B cell (primary cell): ENCODE results near the gene KAZN. TPM values are rescaled to one million over a fixed set of nuclear protein-coding genes. Genes with fewer than 3 reads are reported as not detected.

Source experiments
- ATAC-seq: fragments of 200-7000 bp; cut with Tn5 transposase; one replicate; pipeline ENCODE4 v1.10.0; 2021; ENCODE audit warnings: low read depth, mild to moderate bottlenecking, moderate number of reproducible peaks, moderate library complexity
- CTCF ChIA-PET: fragments of 350-600 bp; sonication (Branson Sonifier 250); formaldehyde crosslinking; loops from one replicate; lab custom pipeline; 2021; ENCODE audit warnings: antibody characterized with exemption, inconsistent platforms; lab: Charles Lee
- POLR2A ChIA-PET: fragments of 350-600 bp; sonication (Branson Sonifier 250); formaldehyde crosslinking; loops from one replicate; lab custom pipeline; 2021; ENCODE audit warnings: antibody characterized with exemption; lab: Charles Lee
- DNase-seq: peaks from one replicate; pipeline ENCODE4 v3.0.0; 2013
- H2AFZ ChIP-seq: 2 replicates; pipeline ENCODE4 v1.6.1; 2012; ENCODE audit warnings: mild to moderate bottlenecking, low read depth, low read length; ENCODE audit not compliant: insufficient read depth, poor library complexity, severe bottlenecking
- H3K27ac ChIP-seq, 2 donors: 1 replicate in 1 of 2; 2 replicates in 1 of 2; pipeline ENCODE4 v1.5.1; 2012 to 2013; ENCODE audit warnings: low read length in 2 of 2, mild to moderate bottlenecking in 2 of 2, moderate library complexity in 1 of 2
- H3K27me3 ChIP-seq, 4 experiments: fragments of 200-600 bp in 1 of 4; sonication (generic) in 1 of 4; replicated peaks in 1 of 4; 1 replicate in 2 of 4; 2 replicates in 2 of 4; pipeline versions ENCODE4 v1.6.1 to v1.7.0; 2013 to 2016; ENCODE audit warnings: low read length in 3 of 4, mild to moderate bottlenecking in 2 of 4, mixed read lengths in 1 of 4, moderate library complexity in 1 of 4; ENCODE audit not compliant: insufficient read depth in 4 of 4, control insufficient read depth in 3 of 4; ENCODE audit errors: control extremely low read depth in 1 of 4
- H3K36me3 ChIP-seq, 2 experiments: replicated peaks in 1 of 2; 1 replicate in 1 of 2; 2 replicates in 1 of 2; pipeline versions ENCODE4 v1.6.1 to v1.7.1; 2013; ENCODE audit warnings: low read length in 1 of 2; ENCODE audit not compliant: insufficient read depth in 2 of 2, control insufficient read depth in 1 of 2; ENCODE audit errors: control extremely low read depth in 1 of 2, extremely low read depth in 1 of 2
- H3K4me1 ChIP-seq, 2 donors: fragments of 200-600 bp in 1 of 2; sonication (generic) in 1 of 2; 1 replicate in 1 of 2; 2 replicates in 1 of 2; pipeline versions ENCODE4 v1.5.1 to v1.6.1; 2013 to 2017; ENCODE audit warnings: low read length in 2 of 2; ENCODE audit not compliant: control insufficient read depth in 2 of 2, insufficient read depth in 2 of 2
- H3K4me2 ChIP-seq: replicated peaks from 2 replicates; pipeline ENCODE3; 2012; ENCODE audit warnings: mild to moderate bottlenecking, low read depth, low read length; ENCODE audit not compliant: poor library complexity, severe bottlenecking
- H3K4me3 ChIP-seq, 5 experiments: fragments of 200-600 bp in 1 of 5; sonication (generic) in 1 of 5; 1 replicate in 3 of 5; 2 replicates in 2 of 5; pipeline versions ENCODE4 v1.5.1 to v1.7.0; 2011 to 2016; ENCODE audit warnings: low read length in 4 of 5, mild to moderate bottlenecking in 4 of 5, low read depth in 2 of 5, control low read depth in 1 of 5, moderate library complexity in 1 of 5; ENCODE audit not compliant: insufficient read depth in 1 of 5; ENCODE audit errors: control extremely low read depth in 1 of 5, extremely low read depth in 1 of 5
- H3K79me2 ChIP-seq: fragments of 200-600 bp; sonication (generic); one replicate; pipeline ENCODE4 v1.6.0; 2016; ENCODE audit warnings: low read length; ENCODE audit not compliant: control insufficient read depth, insufficient read depth
- H3K9ac ChIP-seq: fragments of 200-600 bp; sonication (generic); 2 replicates; pipeline ENCODE4 v1.6.1; 2017; ENCODE audit warnings: mild to moderate bottlenecking, low read length, moderate library complexity
- H3K9me3 ChIP-seq, 3 donors: one replicate each; pipeline versions ENCODE4 v1.6.1 to v1.7.1; 2013; ENCODE audit warnings: low read length in 2 of 3; ENCODE audit not compliant: control insufficient read depth in 2 of 3, insufficient read depth in 1 of 3; ENCODE audit errors: control extremely low read depth in 1 of 3
- H4K20me1 ChIP-seq: 2 replicates; pipeline ENCODE4 v1.6.0; 2012; ENCODE audit warnings: mild to moderate bottlenecking, low read length; ENCODE audit not compliant: insufficient read depth, control insufficient read depth, poor library complexity, severe bottlenecking
- H3K27ac Mint-ChIP-seq: one replicate; pipeline ENCODE4 v1.8.0; 2021; ENCODE audit warnings: mixed read lengths
- H3K27me3 Mint-ChIP-seq: one replicate; pipeline ENCODE4 v1.8.0; 2021; ENCODE audit warnings: mixed read lengths
- H3K4me1 Mint-ChIP-seq: one replicate; pipeline ENCODE4 v1.8.0; 2021; ENCODE audit warnings: mixed read lengths
- H3K4me3 Mint-ChIP-seq: one replicate; pipeline ENCODE4 v1.8.0; 2021; ENCODE audit warnings: mixed read lengths
- H3K9me3 Mint-ChIP-seq: one replicate; pipeline ENCODE4 v1.8.0; 2022; ENCODE audit warnings: mixed read lengths; ENCODE audit not compliant: insufficient read depth
- EZH2 ChIP-seq: IDR thresholded peaks from 2 replicates; pipeline ENCODE4 v1.6.1; 2012; ENCODE audit warnings: borderline replicate concordance, low read depth, mild to moderate bottlenecking, moderate library complexity, low read length; ENCODE audit not compliant: insufficient read depth, poor library complexity, severe bottlenecking
- WGBS: methylation state at CpG from one replicate; pipeline ENCODE4 v1.1.5; 2013; ENCODE audit warnings: missing lambda C conversion rate; ENCODE audit not compliant: insufficient coverage; 5-methylcytosine and 5-hydroxymethylcytosine counted together
- intact Hi-C: fragments of 100-400 bp; cut with micrococcal nuclease; formaldehyde crosslinking; loops from one replicate; pipeline ENCODE4 v1.10.0; 2022
- polyA plus RNA-seq: library from polyadenylated mRNA; depleted of rRNA; stranded (reverse); fragments of >200 nt; gene quantifications from 2 replicates; pipeline ENCODE4 v1.2.3, GENCODE V29; 2012
- total RNA-seq, 2 donors: library from RNA; stranded (reverse); fragments of 120-200 nt in 1 of 2; gene quantifications; 1 replicate in 1 of 2; 2 replicates in 1 of 2; pipeline versions ENCODE4 v1.2.3 to v1.2.4, GENCODE V29; 2013 to 2022
- TF ChIP-seq, protein P1 (sequence below): fragments of 200-600 bp; IDR thresholded peaks from one replicate; pipeline ENCODE4 v1.8.0; 2022; ENCODE audit warnings: antibody characterized with exemption, mild to moderate bottlenecking

KAZN gene
- total and polyA plus RNA-seq, 2 donors (not counting 1 experiment from before 2014, with no cell fraction given) = 0.13 to 0.39 TPM

DNA sequence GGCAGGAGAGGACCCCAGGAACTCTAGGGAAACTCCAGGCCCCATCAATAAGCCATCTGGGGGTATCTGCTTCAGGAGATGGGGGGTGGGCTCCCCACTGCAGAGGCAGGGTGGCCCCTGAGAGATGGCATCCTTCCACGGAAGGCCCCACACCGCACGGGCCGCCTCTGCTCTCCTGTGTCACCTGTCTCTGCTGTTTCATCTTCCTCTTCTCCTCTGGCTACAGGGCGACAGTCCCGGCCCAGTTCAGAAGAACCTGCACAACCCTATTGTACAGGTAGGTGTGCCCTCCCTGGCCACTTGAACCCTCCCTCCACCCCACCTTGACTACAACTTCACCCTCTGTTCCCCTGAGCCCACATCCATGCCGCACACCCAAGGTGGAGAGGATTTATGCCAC lies 464.9 kb downstream of the KAZN start:
- no peaks in the 10 kb centered on the region for H3K9me3 Mint-ChIP-seq
- Histone ChIP-seq H3K4me3 (no peak overlapping the region), H3K9ac (no peak overlapping the region), H3K79me2 (no peaks in the 10 kb centered on the region), H2AFZ (no peak overlapping the region), H3K27ac (no peak overlapping the region), H3K4me1 (no peaks in the 10 kb centered on the region), H3K27me3 (no peaks in the 10 kb centered on the region), H3K9me3 (peaks cover 0 to 10% (median 6%) of the 10 kb centered on the region in 3 donors), H3K36me3 (no peaks in the 10 kb centered on the region), H4K20me1 (no peaks in the 10 kb centered on the region), H3K4me2 (no peak overlapping the region)
- no peaks in the 10 kb centered on the region for H3K4me1 Mint-ChIP-seq
- DNase-seq (no peak), ATAC-seq (no peak)
- WGBS = 100% methylated on average over 6 of the region's 7 CpGs
- H3K27ac Mint-ChIP-seq = no peak overlapping the region
- H3K4me3 Mint-ChIP-seq = no peak overlapping the region
- ChIA-PET CTCF (no interaction called here), POLR2A (no interaction called here)
- H3K27me3 Mint-ChIP-seq = no peaks in the 10 kb centered on the region
- intact Hi-C loops = no loop called here
- no peak for TF ChIP-seq EZH2
- TF ChIP-seq, protein P1, sequence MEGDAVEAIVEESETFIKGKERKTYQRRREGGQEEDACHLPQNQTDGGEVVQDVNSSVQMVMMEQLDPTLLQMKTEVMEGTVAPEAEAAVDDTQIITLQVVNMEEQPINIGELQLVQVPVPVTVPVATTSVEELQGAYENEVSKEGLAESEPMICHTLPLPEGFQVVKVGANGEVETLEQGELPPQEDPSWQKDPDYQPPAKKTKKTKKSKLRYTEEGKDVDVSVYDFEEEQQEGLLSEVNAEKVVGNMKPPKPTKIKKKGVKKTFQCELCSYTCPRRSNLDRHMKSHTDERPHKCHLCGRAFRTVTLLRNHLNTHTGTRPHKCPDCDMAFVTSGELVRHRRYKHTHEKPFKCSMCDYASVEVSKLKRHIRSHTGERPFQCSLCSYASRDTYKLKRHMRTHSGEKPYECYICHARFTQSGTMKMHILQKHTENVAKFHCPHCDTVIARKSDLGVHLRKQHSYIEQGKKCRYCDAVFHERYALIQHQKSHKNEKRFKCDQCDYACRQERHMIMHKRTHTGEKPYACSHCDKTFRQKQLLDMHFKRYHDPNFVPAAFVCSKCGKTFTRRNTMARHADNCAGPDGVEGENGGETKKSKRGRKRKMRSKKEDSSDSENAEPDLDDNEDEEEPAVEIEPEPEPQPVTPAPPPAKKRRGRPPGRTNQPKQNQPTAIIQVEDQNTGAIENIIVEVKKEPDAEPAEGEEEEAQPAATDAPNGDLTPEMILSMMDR = no peak

- H3K4me1 Mint-ChIP-seq = no peaks in the 10 kb centered on the region
- Histone ChIP-seq H3K27ac (no peak overlapping the region), H3K4me3 (no peak overlapping the region), H3K4me1 (no peaks in the 10 kb centered on the region), H3K36me3 (no peaks in the 10 kb centered on the region), H4K20me1 (no peaks in the 10 kb centered on the region), H3K9ac (no peak overlapping the region), H3K27me3 (no peaks in the 10 kb centered on the region), H3K79me2 (no peaks in the 10 kb centered on the region), H3K9me3 (peaks cover 0 to 10% (median 6%) of the 10 kb centered on the region in 3 donors), H2AFZ (no peak overlapping the region), H3K4me2 (no peak overlapping the region)
- H3K4me3 Mint-ChIP-seq = no peak overlapping the region
- ChIA-PET POLR2A (no interaction called here), CTCF (no interaction called here)
- WGBS = 90% methylated on average over 7 of the region's 7 CpGs
- no peaks in the 10 kb centered on the region for H3K27me3 Mint-ChIP-seq
- intact Hi-C loops = no loop called here
- DNase-seq (no peak), ATAC-seq (no peak)
- H3K9me3 Mint-ChIP-seq = no peaks in the 10 kb centered on the region
- H3K27ac Mint-ChIP-seq = no peak overlapping the region
- no peak for TF ChIP-seq EZH2
- TF ChIP-seq, protein P1 = no peak
These were observed 465.3 kb downstream of the KAZN start for GRCh38 chr1:15063783-15064182.
